Mesendoderm (in vitro differentiated cells): ENCODE measurements around the gene BTBD16.

ENCODE experiments used
- DNase-seq: peaks from one replicate; pipeline ENCODE4 v3.0.0; 2013
- H2AK5ac ChIP-seq: 2 replicates; pipeline ENCODE4 v1.6.1; 2013; ENCODE audit warnings: low read length, inconsistent platforms
- H2BK120ac ChIP-seq: 2 replicates; pipeline ENCODE4 v1.6.1; 2013; ENCODE audit warnings: low read depth, mild to moderate bottlenecking, low read length, moderate library complexity, mixed read lengths
- H2BK15ac ChIP-seq: replicated peaks from 2 replicates; pipeline ENCODE4 v1.6.1; 2013; ENCODE audit warnings: low read depth, mild to moderate bottlenecking, moderate library complexity
- H2BK5ac ChIP-seq: 2 replicates; pipeline ENCODE4 v1.6.1; 2013; ENCODE audit warnings: low read length, inconsistent platforms
- H3K18ac ChIP-seq: 2 replicates; pipeline ENCODE4 v1.6.1; 2013; ENCODE audit warnings: mild to moderate bottlenecking, low read length, mixed read lengths
- H3K23ac ChIP-seq: one replicate; pipeline ENCODE4 v1.6.1; 2013; ENCODE audit warnings: low read length
- H3K27ac ChIP-seq: 2 replicates; pipeline ENCODE4 v1.5.1; 2013; ENCODE audit warnings: low read depth, mild to moderate bottlenecking, inconsistent platforms, low read length, moderate library complexity
- H3K27me3 ChIP-seq: 2 replicates; pipeline ENCODE4 v1.6.1; 2013; ENCODE audit warnings: low read length, control low read depth, mild to moderate bottlenecking, inconsistent platforms; ENCODE audit not compliant: insufficient read depth, poor library complexity
- H3K36me3 ChIP-seq: 2 replicates; pipeline ENCODE4 v1.6.1; 2013; ENCODE audit warnings: low read length, inconsistent platforms; ENCODE audit not compliant: control insufficient read depth, insufficient read depth
- H3K4ac ChIP-seq: one replicate; pipeline ENCODE4 v1.6.1; 2013; ENCODE audit warnings: low read depth, mild to moderate bottlenecking, low read length, moderate library complexity
- H3K4me1 ChIP-seq: 2 replicates; pipeline ENCODE4 v1.6.1; 2013; ENCODE audit warnings: low read depth, low read length, inconsistent platforms; ENCODE audit not compliant: control insufficient read depth
- H3K4me2 ChIP-seq: 2 replicates; pipeline ENCODE4 v1.6.1; 2013; ENCODE audit warnings: low read length
- H3K4me3 ChIP-seq: 2 replicates; pipeline ENCODE4 v1.5.1; 2013; ENCODE audit warnings: mild to moderate bottlenecking, low read length
- H3K56ac ChIP-seq: one replicate; pipeline ENCODE4 v1.6.1; 2013; ENCODE audit warnings: low read length
- H3K79me1 ChIP-seq: 2 replicates; pipeline ENCODE4 v1.6.1; 2013; ENCODE audit warnings: low read length, inconsistent platforms
- H3K79me2 ChIP-seq: 2 replicates; pipeline ENCODE4 v1.6.1; 2013; ENCODE audit warnings: mild to moderate bottlenecking, low read length; ENCODE audit not compliant: control insufficient read depth, insufficient read depth
- H3K9ac ChIP-seq: 2 replicates; pipeline ENCODE4 v1.6.1; 2013; ENCODE audit warnings: low read length, inconsistent platforms
- H4K5ac ChIP-seq: one replicate; pipeline ENCODE4 v1.6.1; 2013; ENCODE audit warnings: low read length
- H4K8ac ChIP-seq: one replicate; pipeline ENCODE4 v1.6.1; 2013; ENCODE audit warnings: low read depth, mild to moderate bottlenecking, control low read depth, low read length, moderate library complexity
- WGBS: extraction: QIAGEN DNeasy Blood & Tissue Kit; methylation state at CpG from one replicate; pipeline ENCODE4 v1.1.7; 2013; ENCODE audit warnings: low lambda C conversion rate, missing lambda C conversion rate; ENCODE audit not compliant: insufficient coverage; ENCODE audit errors: extremely low coverage; 5-methylcytosine and 5-hydroxymethylcytosine counted together

The BTBD16 gene

GRCh38 chr10:122361046-122361445, 90.0 kb downstream of the BTBD16 start:
- Histone ChIP-seq H3K23ac (no peak overlapping the region), H2BK120ac (no peak overlapping the region), H3K27me3 (no peaks in the 10 kb centered on the region), H2BK15ac (no peak overlapping the region), H4K8ac (no peak overlapping the region), H3K4me2 (no peak overlapping the region), H3K79me2 (no peaks in the 10 kb centered on the region), H2AK5ac (no peak overlapping the region), H3K27ac (no peak overlapping the region), H3K36me3 (no peaks in the 10 kb centered on the region), H3K9ac (no peak overlapping the region), H3K18ac (no peak overlapping the region), H2BK5ac (no peak overlapping the region), H3K56ac (no peak overlapping the region), H3K4me1 (no peaks in the 10 kb centered on the region), H4K5ac (no peak overlapping the region), H3K79me1 (no peaks in the 10 kb centered on the region), H3K4ac (no peak overlapping the region), H3K4me3 (no peak overlapping the region)
- no peak for DNase-seq
- no CpG with 5 or more reads among the region's 1 CpG for WGBS

DNA sequence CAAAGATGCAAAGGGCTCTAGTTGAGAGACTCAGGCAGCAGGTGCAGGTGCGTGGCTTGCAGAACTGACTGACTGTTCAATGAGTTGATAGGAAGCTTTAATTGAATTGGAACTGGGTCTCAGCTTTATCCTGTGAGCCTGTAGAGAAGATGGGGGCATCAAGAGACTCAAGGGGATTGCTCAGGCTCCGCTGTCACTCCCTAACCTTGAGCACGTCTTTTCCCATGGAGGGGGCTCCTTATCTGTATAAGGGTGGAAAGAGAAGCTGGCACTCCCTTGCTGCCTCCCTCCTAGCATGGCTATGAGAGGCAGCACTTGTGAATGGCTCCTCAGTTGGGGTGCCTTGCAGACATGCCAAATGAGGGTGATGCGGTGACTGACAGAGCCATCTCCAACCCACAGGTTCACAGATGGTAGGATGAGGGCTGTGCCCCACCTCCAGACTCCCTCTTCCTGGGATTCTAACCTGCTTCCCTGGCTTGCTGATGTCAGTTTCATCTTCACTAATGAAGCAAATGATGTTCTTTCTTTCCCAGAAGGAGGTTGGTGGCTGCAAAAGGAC, 91.0 kb downstream of the BTBD16 start:
- Histone ChIP-seq H3K27me3 (no peaks in the 10 kb centered on the region), H3K36me3 (no peaks in the 10 kb centered on the region), H3K9ac (no peak overlapping the region), H4K5ac (no peak overlapping the region), H3K18ac (no peak overlapping the region), H3K4me3 (no peak overlapping the region), H3K4me1 (no peaks in the 10 kb centered on the region), H3K27ac (no peak overlapping the region), H2BK120ac (no peak overlapping the region), H4K8ac (no peak overlapping the region), H2AK5ac (no peak overlapping the region), H3K4me2 (no peak overlapping the region), H2BK5ac (no peak overlapping the region), H3K23ac (no peak overlapping the region), H2BK15ac (no peak overlapping the region), H3K79me2 (no peaks in the 10 kb centered on the region), H3K79me1 (no peaks in the 10 kb centered on the region), H3K56ac (no peak overlapping the region), H3K4ac (no peak overlapping the region)
- DNase-seq = no peak
- no CpG with 5 or more reads among the region's 4 CpGs for WGBS

DNA sequence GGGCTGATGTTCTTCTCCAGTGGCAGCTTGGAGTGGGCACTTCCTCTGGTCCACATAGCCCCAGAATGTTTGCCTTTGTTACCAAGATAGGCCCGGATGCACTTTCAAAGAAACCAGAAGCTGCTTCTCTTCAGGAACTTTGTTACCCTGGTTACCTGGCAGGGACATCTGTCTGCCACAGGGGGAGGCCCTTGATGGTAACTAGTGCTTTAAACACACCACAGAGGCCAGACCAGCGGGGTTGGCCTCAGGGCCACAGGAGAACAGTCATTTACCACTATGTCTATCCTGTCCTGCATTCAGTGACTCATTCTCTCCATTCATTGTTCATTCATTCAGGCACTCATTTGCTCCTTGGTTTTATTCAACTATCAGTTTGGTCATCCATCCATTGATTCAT, 91.5 kb downstream of the BTBD16 start:
- H3K4ac ChIP-seq = no peak overlapping the region
- H2AK5ac ChIP-seq = no peak overlapping the region
- H3K18ac ChIP-seq = no peak overlapping the region
- no peak overlapping the region for H3K4me3 ChIP-seq
- no peak overlapping the region for H3K27ac ChIP-seq
- no peak overlapping the region for H2BK120ac ChIP-seq
- H4K8ac ChIP-seq = no peak overlapping the region
- H4K5ac ChIP-seq = no peak overlapping the region
- DNase-seq = no peak
- H3K4me1 ChIP-seq = no peaks in the 10 kb centered on the region
- no peaks in the 10 kb centered on the region for H3K27me3 ChIP-seq
- H3K36me3 ChIP-seq = no peaks in the 10 kb centered on the region
- no peak overlapping the region for H3K56ac ChIP-seq
- WGBS = no CpG with 5 or more reads among the region's 2 CpGs
- H3K79me2 ChIP-seq = no peaks in the 10 kb centered on the region
- H2BK5ac ChIP-seq = no peak overlapping the region
- H3K9ac ChIP-seq = no peak overlapping the region
- no peak overlapping the region for H3K4me2 ChIP-seq
- H2BK15ac ChIP-seq = no peak overlapping the region
- H3K23ac ChIP-seq = no peak overlapping the region
- H3K79me1 ChIP-seq = no peaks in the 10 kb centered on the region

DNA sequence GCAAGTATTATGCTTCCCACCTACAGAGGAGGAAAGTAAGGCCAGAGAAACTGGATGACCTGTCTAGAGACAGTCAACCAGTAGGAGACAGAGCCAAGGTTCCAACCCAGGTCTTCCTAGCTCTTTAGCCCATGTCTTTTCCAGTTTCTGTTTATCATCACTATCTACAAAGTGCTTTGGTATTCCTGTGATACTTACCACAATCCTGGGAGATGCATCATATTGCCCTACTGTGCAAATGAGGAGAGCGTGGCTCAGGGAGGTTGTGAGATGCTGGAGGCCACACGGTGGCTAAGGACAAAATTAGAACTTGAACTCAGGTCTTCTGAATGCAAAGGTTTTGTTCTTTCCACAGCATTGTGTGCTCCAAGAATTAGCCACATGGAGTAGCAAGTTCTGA, 92.2 kb downstream of the BTBD16 start:
- H3K4me2 ChIP-seq = no peak overlapping the region

DNA sequence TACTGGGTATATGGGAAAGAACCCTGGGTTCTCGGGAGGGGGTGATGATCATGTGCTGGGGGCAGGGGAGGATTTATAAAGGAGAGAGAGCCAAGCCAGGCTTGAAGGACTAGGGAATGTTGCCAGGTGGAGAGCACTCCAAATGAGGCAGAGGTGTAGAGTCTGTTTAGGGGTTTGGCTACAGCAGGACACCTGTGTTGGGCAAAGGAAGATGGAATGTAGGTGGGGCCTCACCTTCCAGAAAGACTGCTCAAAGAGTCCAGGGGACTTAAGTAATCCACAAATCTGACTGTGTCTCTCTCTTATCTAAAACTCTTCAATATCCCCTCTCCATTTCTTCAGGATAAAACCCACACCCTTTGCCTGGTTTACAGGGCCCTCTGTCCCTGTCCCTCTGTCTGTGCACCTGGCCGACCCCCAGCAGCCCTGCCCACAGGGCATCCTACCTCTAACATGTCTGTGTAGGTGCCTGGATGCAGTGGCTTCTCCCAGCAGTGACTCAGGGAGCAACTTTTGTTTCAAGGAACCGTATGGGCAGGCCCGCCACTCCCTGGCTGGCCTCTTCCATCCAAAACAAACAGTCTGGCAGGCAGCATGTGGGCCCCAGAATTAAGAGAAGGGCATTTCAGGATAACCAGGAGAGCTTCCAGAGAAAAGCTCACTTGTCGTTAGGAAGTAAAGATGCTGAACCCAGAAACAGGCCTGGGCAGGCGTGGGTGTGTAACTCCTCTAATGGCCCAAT, 92.8 kb downstream of the BTBD16 start:
- no peak overlapping the region for H3K9ac ChIP-seq
- H3K4me2 ChIP-seq = no peak overlapping the region
- H3K18ac ChIP-seq = no peak overlapping the region
- no peaks in the 10 kb centered on the region for H3K79me1 ChIP-seq
- no peak overlapping the region for H3K27ac ChIP-seq
- H4K8ac ChIP-seq = no peak overlapping the region
- H3K79me2 ChIP-seq = no peaks in the 10 kb centered on the region
- no peak overlapping the region for H2AK5ac ChIP-seq
- H2BK15ac ChIP-seq = no peak overlapping the region
- DNase-seq = no peak
- H3K4me3 ChIP-seq = no peak overlapping the region
- H3K23ac ChIP-seq = no peak overlapping the region
- WGBS = no CpG with 5 or more reads among the region's 6 CpGs
- H3K36me3 ChIP-seq = no peaks in the 10 kb centered on the region
- no peak overlapping the region for H2BK5ac ChIP-seq
- no peak overlapping the region for H2BK120ac ChIP-seq
- H3K56ac ChIP-seq = no peak overlapping the region
- no peaks in the 10 kb centered on the region for H3K27me3 ChIP-seq
- H3K4me1 ChIP-seq = no peaks in the 10 kb centered on the region
- H4K5ac ChIP-seq = no peak overlapping the region
- no peak overlapping the region for H3K4ac ChIP-seq

More for the DNA sequence above, 92.2 kb downstream of the BTBD16 start:
- Histone ChIP-seq H3K36me3 (no peaks in the 10 kb centered on the region), H3K9ac (no peak overlapping the region), H4K8ac (no peak overlapping the region), H2BK15ac (no peak overlapping the region), H3K4ac (no peak overlapping the region), H3K23ac (no peak overlapping the region), H3K4me3 (no peak overlapping the region), H3K56ac (no peak overlapping the region), H3K18ac (no peak overlapping the region), H2BK120ac (no peak overlapping the region), H2AK5ac (no peak overlapping the region), H3K27ac (no peak overlapping the region), H3K27me3 (no peaks in the 10 kb centered on the region), H3K79me1 (no peaks in the 10 kb centered on the region), H2BK5ac (no peak overlapping the region), H3K79me2 (no peaks in the 10 kb centered on the region), H4K5ac (no peak overlapping the region), H3K4me1 (no peaks in the 10 kb centered on the region)
- no CpG with 5 or more reads among the region's 2 CpGs for WGBS
- DNase-seq = no peak
